CD4-positive, CD25-positive, alpha-beta regulatory T cell (primary cell): ENCODE measurements around the gene PLA2G2F. TPM values are rescaled to one million over a fixed set of nuclear protein-coding genes. Genes with fewer than 3 reads are reported as not detected.

Experiments
- ATAC-seq, 2 donors: fragments of 150-1000 bp; cut with Tn5 transposase; one replicate each; pipeline ENCODE4 v1.10.0; 2021; ENCODE audit warnings: low read depth in 2 of 2, moderate number of reproducible peaks in 2 of 2, moderate library complexity in 1 of 2
- DNase-seq, 3 donors: peaks; one replicate each; pipeline versions ENCODE4 v3.0.0 to v3.0.0-alpha.2; 2012 to 2022; ENCODE audit warnings: mixed read lengths in 1 of 3
- H3K27ac ChIP-seq: one replicate; pipeline ENCODE4 v1.7.0; 2013; ENCODE audit warnings: mild to moderate bottlenecking, low read length; ENCODE audit not compliant: insufficient read depth, poor library complexity, severe bottlenecking
- H3K27me3 ChIP-seq: one replicate; pipeline ENCODE4 v1.7.0; 2013; ENCODE audit warnings: low read length; ENCODE audit not compliant: control insufficient read depth, insufficient read depth
- H3K36me3 ChIP-seq: one replicate; pipeline ENCODE4 v1.7.0; 2013; ENCODE audit warnings: mild to moderate bottlenecking, low read length, moderate library complexity; ENCODE audit not compliant: control insufficient read depth, insufficient read depth
- H3K4me1 ChIP-seq: 2 replicates; pipeline ENCODE4 v1.7.0; 2013; ENCODE audit warnings: mild to moderate bottlenecking, low read length; ENCODE audit not compliant: insufficient read depth, control insufficient read depth, poor library complexity, severe bottlenecking
- H3K4me3 ChIP-seq: one replicate; pipeline ENCODE4 v1.7.0; 2013; ENCODE audit warnings: low read depth, mild to moderate bottlenecking, low read length, moderate library complexity
- H3K9me3 ChIP-seq, 2 experiments: 1 replicate in 1 of 2; 2 replicates in 1 of 2; pipeline ENCODE4 v1.7.0; 2013; ENCODE audit warnings: low read length in 2 of 2, mild to moderate bottlenecking in 1 of 2, moderate library complexity in 1 of 2; ENCODE audit not compliant: control insufficient read depth in 2 of 2
- H3K27ac Mint-ChIP-seq, 3 donors: one replicate each; pipeline ENCODE4 v1.8.0; 2020 to 2022; ENCODE audit warnings: mild to moderate bottlenecking in 3 of 3, mixed read lengths in 3 of 3, moderate library complexity in 2 of 3
- H3K27me3 Mint-ChIP-seq: one replicate; pipeline ENCODE4 v1.8.0; 2022; ENCODE audit warnings: mild to moderate bottlenecking, mixed read lengths
- H3K36me3 Mint-ChIP-seq: one replicate; pipeline ENCODE4 v1.8.0; 2020; ENCODE audit warnings: mixed read lengths
- H3K4me1 Mint-ChIP-seq, 4 donors: one replicate each; pipeline ENCODE4 v1.8.0; 2020 to 2022; ENCODE audit warnings: mixed read lengths in 4 of 4, mild to moderate bottlenecking in 1 of 4
- H3K4me3 Mint-ChIP-seq, 4 donors: one replicate each; pipeline ENCODE4 v1.8.0; 2020 to 2022; ENCODE audit warnings: mild to moderate bottlenecking in 4 of 4, mixed read lengths in 4 of 4, moderate library complexity in 3 of 4
- H3K9me3 Mint-ChIP-seq, 7 donors: one replicate each; pipeline ENCODE4 v1.8.0; 2020 to 2022; ENCODE audit warnings: mixed read lengths in 7 of 7, mild to moderate bottlenecking in 3 of 7, moderate library complexity in 2 of 7
- polyA plus RNA-seq, 4 donors: library from polyadenylated mRNA; unstranded; fragments of 300-500 nt; fragmentation: Illumina TruSeq; gene quantifications; one replicate each; pipeline ENCODE4 v1.2.3, GENCODE V29; 2021
- total RNA-seq: library from RNA; stranded (reverse); gene quantifications from one replicate; pipeline ENCODE4 v1.2.3, GENCODE V29; 2022

The PLA2G2F gene
- total and polyA plus RNA-seq, 5 donors from 2014 or later: not detected

DNA sequence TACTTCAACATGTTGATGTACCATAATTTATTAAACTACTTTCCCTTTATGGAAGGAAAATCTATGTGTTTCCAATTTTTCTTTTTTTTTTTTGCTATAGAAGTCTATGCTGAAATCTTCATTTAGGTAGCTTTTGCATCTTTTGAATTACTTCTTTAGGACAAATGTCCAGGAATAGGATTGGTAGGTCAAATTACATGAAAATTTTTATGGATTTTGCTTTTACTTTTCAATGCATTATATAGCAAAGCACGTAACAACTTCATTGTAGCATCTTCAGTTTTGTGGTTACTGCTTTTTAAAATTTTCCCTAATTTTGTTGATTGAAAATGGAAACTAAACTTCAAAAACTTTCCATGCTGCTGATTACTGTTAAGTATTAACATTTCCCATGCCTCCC is 59.2 kb downstream of the PLA2G2F start:
- Mint-ChIP-seq H3K9me3 (no peaks in the 10 kb centered on the region), H3K27ac (no peak overlapping the region), H3K36me3 (no peaks in the 10 kb centered on the region), H3K4me1 (peaks cover 0 to 3% (median 0%) of the 10 kb centered on the region in 4 donors), H3K27me3 (peaks cover 21% of the 10 kb centered on the region), H3K4me3 (no peak overlapping the region)
- Histone ChIP-seq H3K4me1 (no peaks in the 10 kb centered on the region), H3K27me3 (peaks cover 3% of the 10 kb centered on the region), H3K27ac (no peak overlapping the region), H3K36me3 (no peaks in the 10 kb centered on the region), H3K9me3 (no peaks in the 10 kb centered on the region), H3K4me3 (no peak overlapping the region)
- ATAC-seq: no peak
- no peak for DNase-seq

DNA sequence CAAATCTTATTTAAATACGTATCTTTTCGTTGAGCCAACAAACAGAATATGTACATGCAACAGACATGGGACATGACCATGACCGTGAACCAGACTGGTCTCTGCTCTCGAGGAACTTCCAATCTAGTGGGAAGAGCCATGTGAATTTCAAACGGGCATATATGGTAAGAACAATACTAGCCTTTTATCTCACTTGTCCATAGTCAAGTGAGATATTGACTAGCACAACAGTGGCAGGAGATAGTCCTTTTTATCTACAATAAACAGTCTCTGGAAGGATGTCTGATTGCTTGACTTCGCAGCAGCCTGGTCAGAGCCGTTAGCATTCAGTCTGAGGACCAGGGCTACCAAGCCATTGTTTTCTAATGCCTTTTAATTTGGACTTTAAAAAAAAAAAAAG is 59.8 kb downstream of the PLA2G2F start:
- no peak for ATAC-seq
- Histone ChIP-seq H3K27me3 (peaks cover 3% of the 10 kb centered on the region), H3K4me3 (no peak overlapping the region), H3K36me3 (no peaks in the 10 kb centered on the region), H3K9me3 (no peaks in the 10 kb centered on the region), H3K27ac (no peak overlapping the region), H3K4me1 (no peaks in the 10 kb centered on the region)
- H3K4me3 Mint-ChIP-seq: no peak overlapping the region
- H3K27me3 Mint-ChIP-seq: peaks cover 21% of the 10 kb centered on the region
- no peaks in the 10 kb centered on the region for H3K36me3 Mint-ChIP-seq
- DNase-seq: no peak
- no peaks in the 10 kb centered on the region for H3K9me3 Mint-ChIP-seq
- H3K4me1 Mint-ChIP-seq: peaks cover 0 to 3% (median 0%) of the 10 kb centered on the region in 4 donors
- no peak overlapping the region for H3K27ac Mint-ChIP-seq

GRCh38 chr1:20199403-20199802 is 60.3 kb downstream of the PLA2G2F start:
- ATAC-seq: no peak

DNA sequence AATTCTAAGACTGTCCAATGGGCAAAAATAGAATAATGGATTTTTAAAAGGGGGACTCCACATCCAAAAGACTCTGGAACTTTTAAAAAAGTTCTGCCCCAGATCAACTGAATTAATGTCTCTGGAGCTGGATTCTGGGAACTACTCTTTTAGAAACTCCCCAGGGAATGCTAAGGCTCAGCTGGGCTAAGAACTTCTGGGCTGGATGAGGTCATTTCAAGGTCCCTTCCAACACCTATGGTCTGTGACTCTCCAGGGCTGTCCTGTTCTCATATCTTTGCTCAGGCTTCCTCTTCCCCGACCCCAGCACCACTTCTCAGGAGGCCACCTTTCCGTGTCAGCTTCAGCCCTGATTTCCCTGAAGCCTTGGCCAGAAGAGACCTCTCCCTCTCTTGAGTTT is 60.7 kb downstream of the PLA2G2F start:
- H3K4me3 Mint-ChIP-seq: no peak overlapping the region

More at GRCh38 chr1:20199403-20199802, 60.3 kb downstream of the PLA2G2F start:
- Histone ChIP-seq H3K27me3 (peaks cover 3% of the 10 kb centered on the region), H3K36me3 (no peaks in the 10 kb centered on the region), H3K9me3 (no peaks in the 10 kb centered on the region), H3K4me3 (no peak overlapping the region), H3K27ac (no peak overlapping the region), H3K4me1 (no peaks in the 10 kb centered on the region)
- H3K4me1 Mint-ChIP-seq: peaks cover 0 to 3% (median 0%) of the 10 kb centered on the region in 4 donors
- H3K4me3 Mint-ChIP-seq: no peak overlapping the region
- no peak overlapping the region for H3K27ac Mint-ChIP-seq
- H3K36me3 Mint-ChIP-seq: no peaks in the 10 kb centered on the region
- no peaks in the 10 kb centered on the region for H3K9me3 Mint-ChIP-seq
- no peak for DNase-seq
- peaks cover 21% of the 10 kb centered on the region for H3K27me3 Mint-ChIP-seq

More for the DNA sequence above, 60.7 kb downstream of the PLA2G2F start:
- peaks cover 3% of the 10 kb centered on the region for H3K27me3 ChIP-seq
- H3K4me1 ChIP-seq: no peaks in the 10 kb centered on the region
- H3K9me3 ChIP-seq: no peaks in the 10 kb centered on the region
- H3K36me3 Mint-ChIP-seq: no peaks in the 10 kb centered on the region
- H3K27ac ChIP-seq: no peak overlapping the region
- H3K4me3 ChIP-seq: no peak overlapping the region
- H3K27me3 Mint-ChIP-seq: peaks cover 21% of the 10 kb centered on the region
- DNase-seq (no peak), ATAC-seq (no peak)
- H3K4me1 Mint-ChIP-seq: peaks cover 0 to 3% (median 0%) of the 10 kb centered on the region in 4 donors
- H3K27ac Mint-ChIP-seq: no peak overlapping the region
- no peaks in the 10 kb centered on the region for H3K36me3 ChIP-seq
- no peaks in the 10 kb centered on the region for H3K9me3 Mint-ChIP-seq

Other genes with a start within 250 kb of the PLA2G2F start
- gene PLA2G2E, start 215.7 kb upstream of the PLA2G2F start, total RNA-seq: not detected
- not detected for gene PLA2G2E, start 215.7 kb upstream of the PLA2G2F start, polyA plus RNA-seq
- not detected for gene PLA2G2A, start 159.7 kb upstream of the PLA2G2F start, total RNA-seq
- not detected for gene PLA2G2A, start 159.7 kb upstream of the PLA2G2F start, polyA plus RNA-seq
- not detected for gene PLA2G5, start 69.1 kb upstream of the PLA2G2F start, total RNA-seq
- gene PLA2G5, start 69.1 kb upstream of the PLA2G2F start, polyA plus RNA-seq: not detected
- not detected for gene PLA2G2D, start 19.8 kb upstream of the PLA2G2F start, total RNA-seq
- gene PLA2G2D, start 19.8 kb upstream of the PLA2G2F start, polyA plus RNA-seq: not detected
- 0.30 TPM for gene UBXN10, start 46.8 kb downstream of the PLA2G2F start, total RNA-seq
- gene UBXN10, start 46.8 kb downstream of the PLA2G2F start, polyA plus RNA-seq: under 1 TPM in 3 of 4 donors, not detected in 1; 0.06 to 0.41 (median 0.37) TPM
- gene PLA2G2C, start 47.2 kb downstream of the PLA2G2F start, total RNA-seq: not detected
- not detected for gene PLA2G2C, start 47.2 kb downstream of the PLA2G2F start, polyA plus RNA-seq
- gene VWA5B1, start 151.6 kb downstream of the PLA2G2F start, total RNA-seq: not detected
- under 1 TPM in 1 of 4 donors, not detected in 3; 0.08 TPM for gene VWA5B1, start 151.6 kb downstream of the PLA2G2F start, polyA plus RNA-seq